Mucosa of stomach (tissue), 1 donor: ENCODE results near the gene DRD4.
"Not testable (repeated sequence)": the region's sequence is repeated elsewhere in the genome, so short reads cannot be mapped to it uniquely, and the experiment has no call there.

Source experiments
- H3K27me3 ChIP-seq: one replicate; pipeline ENCODE4 v1.7.0; 2013; ENCODE audit warnings: mild to moderate bottlenecking, low read length; ENCODE audit not compliant: control insufficient read depth, insufficient read depth
- H3K36me3 ChIP-seq: one replicate; pipeline ENCODE4 v1.7.0; 2013; ENCODE audit warnings: low read length; ENCODE audit not compliant: control insufficient read depth, insufficient read depth
- H3K4me1 ChIP-seq: one replicate; pipeline ENCODE4 v1.7.0; 2013; ENCODE audit warnings: mild to moderate bottlenecking, low read length; ENCODE audit not compliant: control insufficient read depth, insufficient read depth
- H3K4me3 ChIP-seq: one replicate; pipeline ENCODE4 v1.7.0; 2013; ENCODE audit warnings: low read length
- H3K9ac ChIP-seq: one replicate; pipeline ENCODE4 v1.7.0; 2013; ENCODE audit warnings: mild to moderate bottlenecking, low read length, moderate library complexity
- H3K9me3 ChIP-seq: one replicate; pipeline ENCODE4 v1.7.0; 2013; ENCODE audit warnings: mild to moderate bottlenecking, low read length, moderate library complexity; ENCODE audit not compliant: control insufficient read depth
- donor health status: Pancreatic carcinoma.

DRD4 gene

DNA sequence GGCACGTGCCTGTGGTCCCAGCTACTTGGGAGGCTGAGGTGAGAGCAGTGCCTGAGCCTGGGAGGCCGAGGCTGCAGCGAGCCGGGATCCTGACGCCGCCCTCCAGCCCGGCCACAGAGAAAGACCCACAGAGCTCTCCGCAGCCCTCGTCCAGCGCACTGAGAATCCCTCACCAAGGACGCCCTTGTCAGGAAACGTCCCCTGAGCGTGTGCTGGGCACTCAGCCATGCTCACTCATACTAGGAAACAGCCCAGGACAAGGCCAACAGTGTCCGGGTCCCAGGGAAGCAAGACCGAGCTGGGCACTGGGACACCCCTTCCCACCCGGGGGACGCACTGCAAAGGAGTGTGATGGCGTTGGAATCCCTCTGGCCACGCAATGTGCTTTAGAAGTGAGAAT is 43.4 kb downstream of the DRD4 start:
- H3K9me3 ChIP-seq: no peaks in the 10 kb centered on the region
- no peak overlapping the region for H3K4me3 ChIP-seq
- no peaks in the 10 kb centered on the region for H3K36me3 ChIP-seq
- no peaks in the 10 kb centered on the region for H3K4me1 ChIP-seq
- no peaks in the 10 kb centered on the region for H3K27me3 ChIP-seq
- no peak overlapping the region for H3K9ac ChIP-seq

GRCh38 chr11:680970-681369 is 43.9 kb downstream of the DRD4 start:
- no peaks in the 10 kb centered on the region for H3K9me3 ChIP-seq
- no peak overlapping the region for H3K9ac ChIP-seq
- no peak overlapping the region for H3K4me3 ChIP-seq
- H3K4me1 ChIP-seq: no peaks in the 10 kb centered on the region
- H3K36me3 ChIP-seq: no peaks in the 10 kb centered on the region
- H3K27me3 ChIP-seq: no peaks in the 10 kb centered on the region

GRCh38 chr11:686451-687243 is 49.6 kb downstream of the DRD4 start:
- no peaks in the 10 kb centered on the region for H3K4me1 ChIP-seq
- H3K36me3 ChIP-seq: peaks cover 5% of the 10 kb centered on the region
- H3K4me3 ChIP-seq: no peak overlapping the region

GRCh38 chr11:687751-688150 is 50.7 kb downstream of the DRD4 start:
- Histone ChIP-seq H3K4me1 (no peaks in the 10 kb centered on the region), H3K4me3 (no peak overlapping the region), H3K36me3 (peaks cover 5% of the 10 kb centered on the region), H3K9ac (no peak overlapping the region), H3K27me3 (no peaks in the 10 kb centered on the region), H3K9me3 (no peaks in the 10 kb centered on the region)

More at GRCh38 chr11:686451-687243, 49.6 kb downstream of the DRD4 start:
- no peak overlapping the region for H3K9ac ChIP-seq
- no peaks in the 10 kb centered on the region for H3K9me3 ChIP-seq
- no peaks in the 10 kb centered on the region for H3K27me3 ChIP-seq

DNA sequence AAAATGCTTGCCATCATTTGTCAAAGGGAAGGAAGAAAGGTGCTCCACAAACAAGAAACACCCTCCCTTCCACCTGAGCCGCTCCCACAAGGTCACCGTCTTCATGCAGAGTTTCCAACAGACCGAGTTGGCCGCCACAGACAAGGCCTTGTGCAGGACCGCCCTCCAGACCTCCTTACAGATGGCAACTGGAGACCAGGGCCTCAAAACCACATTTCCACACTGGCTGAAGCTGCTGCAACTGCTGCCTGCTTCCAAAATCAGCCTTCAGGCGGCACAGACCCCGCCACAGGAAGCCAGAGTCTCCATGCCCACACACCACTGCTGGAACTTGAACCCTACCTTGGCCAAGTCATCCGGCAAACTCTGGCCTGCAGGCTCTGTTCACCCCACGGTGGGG is 51.6 kb downstream of the DRD4 start:
- H3K27me3 ChIP-seq: no peaks in the 10 kb centered on the region
- no peaks in the 10 kb centered on the region for H3K9me3 ChIP-seq
- no peak overlapping the region for H3K9ac ChIP-seq
- peaks cover 5% of the 10 kb centered on the region for H3K36me3 ChIP-seq
- peaks cover 5% of the 10 kb centered on the region for H3K4me1 ChIP-seq
- H3K4me3 ChIP-seq: no peak overlapping the region

DNA sequence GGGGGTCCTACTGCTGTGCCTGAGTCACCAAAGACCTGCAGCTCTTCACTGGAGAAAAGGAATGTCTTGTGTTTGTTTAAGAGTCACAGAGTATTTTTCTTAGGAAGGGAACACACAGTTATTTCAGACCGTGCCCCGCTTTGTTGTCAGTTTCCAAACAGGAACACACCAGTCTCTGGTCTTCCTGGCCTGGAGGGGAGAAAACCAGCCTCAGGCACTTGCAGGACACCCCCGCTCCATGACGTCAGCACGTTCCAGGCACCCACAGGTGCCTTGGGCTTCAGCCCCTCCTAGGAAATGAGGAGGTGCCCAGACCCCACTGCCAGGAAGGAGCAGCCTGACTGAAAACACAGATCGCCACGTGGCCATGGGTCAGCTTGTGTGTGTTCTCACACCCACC is 52.6 kb downstream of the DRD4 start:
- Histone ChIP-seq H3K27me3 (no peaks in the 10 kb centered on the region), H3K36me3 (peaks cover 5% of the 10 kb centered on the region), H3K9me3 (no peaks in the 10 kb centered on the region), H3K4me1 (peaks cover 12% of the 10 kb centered on the region), H3K4me3 (no peak overlapping the region), H3K9ac (no peak overlapping the region)

- not testable (repeated sequence) for H3K27me3 ChIP-seq, H3K9me3 ChIP-seq, H3K9ac ChIP-seq, H3K4me3 ChIP-seq, H3K36me3 ChIP-seq
- peaks cover 12% of the 10 kb centered on the region for H3K4me1 ChIP-seq
Observed at GRCh38 chr11:690244-690643, 53.2 kb downstream of the DRD4 start.
